Measurements from ENCODE around the gene SLC7A7.

DNA sequence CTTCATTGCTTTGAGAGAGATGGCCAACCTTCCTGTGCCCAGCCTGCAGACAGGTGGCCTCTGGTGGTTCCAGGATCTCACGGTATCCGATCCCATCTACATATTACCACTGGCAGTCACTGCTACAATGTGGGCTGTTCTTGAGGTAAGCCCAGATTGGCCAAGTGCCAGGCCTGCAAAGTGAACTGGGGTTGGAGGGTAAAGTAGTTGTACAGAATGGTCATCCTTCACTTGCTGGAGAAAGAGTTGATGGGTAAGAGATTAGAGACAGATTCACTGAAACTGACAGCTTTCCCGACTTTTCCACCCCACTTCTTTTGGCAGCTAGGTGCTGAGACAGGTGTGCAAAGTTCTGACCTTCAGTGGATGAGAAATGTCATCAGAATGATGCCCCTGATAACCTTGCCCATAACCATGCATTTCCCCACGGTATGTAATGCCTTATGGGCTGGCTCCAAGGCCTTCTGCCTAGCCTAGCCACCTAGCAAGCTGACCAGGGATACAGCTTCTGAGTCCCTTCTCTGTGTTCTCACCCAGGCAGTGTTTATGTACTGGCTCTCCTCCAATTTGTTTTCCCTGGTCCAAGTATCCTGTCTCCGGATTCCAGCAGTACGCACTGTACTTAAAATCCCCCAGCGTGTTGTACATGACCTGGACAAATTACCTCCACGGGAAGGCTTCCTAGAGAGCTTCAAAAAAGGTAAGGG is 44.6 kb downstream of the SLC7A7 start:
- TF ChIP-seq, protein P1, sequence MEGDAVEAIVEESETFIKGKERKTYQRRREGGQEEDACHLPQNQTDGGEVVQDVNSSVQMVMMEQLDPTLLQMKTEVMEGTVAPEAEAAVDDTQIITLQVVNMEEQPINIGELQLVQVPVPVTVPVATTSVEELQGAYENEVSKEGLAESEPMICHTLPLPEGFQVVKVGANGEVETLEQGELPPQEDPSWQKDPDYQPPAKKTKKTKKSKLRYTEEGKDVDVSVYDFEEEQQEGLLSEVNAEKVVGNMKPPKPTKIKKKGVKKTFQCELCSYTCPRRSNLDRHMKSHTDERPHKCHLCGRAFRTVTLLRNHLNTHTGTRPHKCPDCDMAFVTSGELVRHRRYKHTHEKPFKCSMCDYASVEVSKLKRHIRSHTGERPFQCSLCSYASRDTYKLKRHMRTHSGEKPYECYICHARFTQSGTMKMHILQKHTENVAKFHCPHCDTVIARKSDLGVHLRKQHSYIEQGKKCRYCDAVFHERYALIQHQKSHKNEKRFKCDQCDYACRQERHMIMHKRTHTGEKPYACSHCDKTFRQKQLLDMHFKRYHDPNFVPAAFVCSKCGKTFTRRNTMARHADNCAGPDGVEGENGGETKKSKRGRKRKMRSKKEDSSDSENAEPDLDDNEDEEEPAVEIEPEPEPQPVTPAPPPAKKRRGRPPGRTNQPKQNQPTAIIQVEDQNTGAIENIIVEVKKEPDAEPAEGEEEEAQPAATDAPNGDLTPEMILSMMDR (IDR thresholded peaks at IDR 0.05 in 4 of 5, conservative IDR thresholded peaks at IDR 0.05 in 1 of 5) = no peak
- TF ChIP-seq POLR2A (IDR thresholded peaks at IDR 0.05) = no peak

Data from gastrocnemius medialis (tissue), 4 donors.